Calu3 (cell line): ENCODE measurements around the gene ONECUT2. TPM values are rescaled to one million over a fixed set of nuclear protein-coding genes. Genes with fewer than 3 reads are reported as not detected.

ENCODE experiments used
- BruUV-seq: library from RNA; stranded (reverse); fragments of 400-500 nt; replicated peaks from 2 replicates; lab custom pipeline; 2021; lab: Mats Ljungman, UMichigan
- CTCF ChIA-PET: fragments of 300-600 bp; sonication (Branson Sonifier 250); formaldehyde crosslinking; loops from one replicate; lab custom pipeline; 2022; ENCODE audit warnings: antibody characterized with exemption; lab: Charles Lee
- DNase-seq: peaks from one replicate; pipeline ENCODE4 v3.0.0; 2022
- H3K27ac Mint-ChIP-seq: one replicate; pipeline ENCODE4 v1.8.0; 2022; ENCODE audit warnings: mixed read lengths; ENCODE audit not compliant: unreplicated experiment
- H3K27me3 Mint-ChIP-seq: one replicate; pipeline ENCODE4 v1.8.0; 2022; ENCODE audit warnings: mixed read lengths; ENCODE audit not compliant: unreplicated experiment
- H3K36me3 Mint-ChIP-seq: one replicate; pipeline ENCODE4 v1.8.0; 2022; ENCODE audit warnings: mild to moderate bottlenecking, moderate library complexity, mixed read lengths; ENCODE audit not compliant: insufficient read depth, unreplicated experiment
- H3K4me1 Mint-ChIP-seq: one replicate; pipeline ENCODE4 v1.8.0; 2022; ENCODE audit warnings: mild to moderate bottlenecking, low read depth, mixed read lengths; ENCODE audit not compliant: unreplicated experiment
- H3K4me3 Mint-ChIP-seq: one replicate; pipeline ENCODE4 v1.8.0; 2022; ENCODE audit warnings: mild to moderate bottlenecking, low read depth, moderate library complexity, mixed read lengths; ENCODE audit not compliant: unreplicated experiment
- H3K9me3 Mint-ChIP-seq: one replicate; pipeline ENCODE4 v1.8.0; 2022; ENCODE audit warnings: low read depth, mixed read lengths; ENCODE audit not compliant: unreplicated experiment
- intact Hi-C: fragments of 100-400 bp; cut with micrococcal nuclease; formaldehyde crosslinking; loops from one replicate; pipeline ENCODE4 v1.10.0; 2022; ENCODE audit not compliant: unreplicated experiment
- total RNA-seq: library from RNA; stranded (reverse); gene quantifications from 2 replicates; pipeline ENCODE4 v1.2.3, GENCODE V29; 2022
- TF ChIP-seq, protein P1 (sequence below): fragments of 200-600 bp; IDR thresholded peaks from one replicate; pipeline ENCODE4 v1.8.0; 2022; ENCODE audit warnings: antibody characterized with exemption; ENCODE audit not compliant: unreplicated experiment

ONECUT2 gene
- total RNA-seq, 1 experiment from 2014 or later: 182 TPM

DNA sequence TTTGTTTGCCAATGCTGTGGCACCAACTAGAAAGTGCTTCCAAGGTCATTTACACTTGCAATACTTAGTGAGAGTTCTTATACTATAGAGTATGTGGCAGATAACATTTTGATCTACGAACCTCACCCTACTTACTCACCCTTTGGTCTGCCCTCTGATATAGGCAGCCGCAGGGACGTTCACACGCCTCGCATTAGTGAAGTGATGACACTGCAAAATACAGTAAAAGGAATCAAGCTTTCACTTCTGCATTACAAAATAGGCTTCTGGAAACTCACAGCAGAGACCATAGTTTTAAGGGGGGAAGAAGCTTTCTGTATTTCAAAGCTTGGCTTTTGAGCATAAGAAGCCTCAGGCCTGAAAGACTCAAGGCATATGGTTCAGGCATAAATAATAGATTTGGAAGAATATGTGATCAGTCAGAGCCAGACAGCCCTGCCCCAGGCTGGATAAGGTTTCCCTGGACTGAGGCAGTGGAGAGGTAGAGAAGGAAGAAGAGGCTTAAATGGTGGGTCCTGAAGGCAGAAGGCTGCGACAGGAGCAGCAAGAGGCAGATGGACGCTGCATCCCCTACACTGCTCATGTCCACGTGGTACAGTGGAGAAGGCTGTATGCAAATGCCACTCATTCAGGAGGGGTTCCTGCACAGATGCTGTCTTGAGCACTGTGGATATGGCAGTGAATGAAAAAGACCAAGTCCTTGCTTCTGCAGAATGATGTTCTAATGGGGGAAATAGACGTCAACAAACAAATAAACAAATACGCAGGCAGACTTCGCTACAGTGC lies 88.2 kb downstream of the ONECUT2 start:
- CTCF ChIA-PET: no interaction called here
- no TSS peak for BruUV-seq
- Mint-ChIP-seq H3K9me3 (peaks cover 4% of the 10 kb centered on the region), H3K4me1 (no peaks in the 10 kb centered on the region), H3K27me3 (peaks cover 47% of the 10 kb centered on the region), H3K4me3 (no peak overlapping the region), H3K27ac (no peak overlapping the region), H3K36me3 (no peaks in the 10 kb centered on the region)
- no peak for DNase-seq
- TF ChIP-seq, protein P1, sequence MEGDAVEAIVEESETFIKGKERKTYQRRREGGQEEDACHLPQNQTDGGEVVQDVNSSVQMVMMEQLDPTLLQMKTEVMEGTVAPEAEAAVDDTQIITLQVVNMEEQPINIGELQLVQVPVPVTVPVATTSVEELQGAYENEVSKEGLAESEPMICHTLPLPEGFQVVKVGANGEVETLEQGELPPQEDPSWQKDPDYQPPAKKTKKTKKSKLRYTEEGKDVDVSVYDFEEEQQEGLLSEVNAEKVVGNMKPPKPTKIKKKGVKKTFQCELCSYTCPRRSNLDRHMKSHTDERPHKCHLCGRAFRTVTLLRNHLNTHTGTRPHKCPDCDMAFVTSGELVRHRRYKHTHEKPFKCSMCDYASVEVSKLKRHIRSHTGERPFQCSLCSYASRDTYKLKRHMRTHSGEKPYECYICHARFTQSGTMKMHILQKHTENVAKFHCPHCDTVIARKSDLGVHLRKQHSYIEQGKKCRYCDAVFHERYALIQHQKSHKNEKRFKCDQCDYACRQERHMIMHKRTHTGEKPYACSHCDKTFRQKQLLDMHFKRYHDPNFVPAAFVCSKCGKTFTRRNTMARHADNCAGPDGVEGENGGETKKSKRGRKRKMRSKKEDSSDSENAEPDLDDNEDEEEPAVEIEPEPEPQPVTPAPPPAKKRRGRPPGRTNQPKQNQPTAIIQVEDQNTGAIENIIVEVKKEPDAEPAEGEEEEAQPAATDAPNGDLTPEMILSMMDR: no peak
- intact Hi-C loops: no loop called here

DNA sequence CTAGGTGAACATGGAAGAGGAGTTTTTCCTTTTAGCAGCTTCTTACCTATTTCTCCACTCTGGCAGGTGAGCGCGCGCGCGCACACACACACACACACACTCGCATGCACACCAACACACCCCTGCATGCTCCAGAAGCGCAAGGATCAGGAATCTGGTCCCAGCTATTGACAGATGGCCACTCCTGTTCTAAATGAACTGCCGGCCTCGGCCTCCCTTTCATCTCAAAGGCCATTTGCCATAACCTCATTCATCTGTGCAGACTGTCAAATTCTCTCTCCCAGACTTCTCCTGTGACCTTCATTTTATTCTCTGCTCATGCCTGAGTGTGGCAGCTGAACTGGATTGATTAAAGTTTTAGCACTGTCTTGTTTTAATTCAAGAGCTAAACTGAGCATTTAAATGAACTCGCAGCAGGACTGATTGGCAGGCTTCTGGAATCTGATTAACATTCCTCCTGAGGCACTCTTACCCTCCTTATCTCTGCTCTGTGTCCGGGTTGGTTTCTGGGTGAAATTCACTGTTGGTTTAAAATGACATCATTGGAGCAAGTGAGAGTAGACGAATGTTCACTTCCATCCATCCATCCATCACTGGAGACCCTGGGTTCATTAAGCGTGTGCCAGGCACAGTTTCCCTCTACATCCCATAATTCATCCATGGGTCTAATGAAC lies 92.5 kb downstream of the ONECUT2 start:
- BruUV-seq: no TSS peak
- H3K9me3 Mint-ChIP-seq: peaks cover 4% of the 10 kb centered on the region
- no peak for DNase-seq
- H3K4me3 Mint-ChIP-seq: no peak overlapping the region
- CTCF ChIA-PET: no interaction called here
- TF ChIP-seq, protein P1: no peak
- intact Hi-C loops: no loop called here
- H3K27me3 Mint-ChIP-seq: peaks cover 56% of the 10 kb centered on the region
- H3K36me3 Mint-ChIP-seq: no peaks in the 10 kb centered on the region
- no peaks in the 10 kb centered on the region for H3K4me1 Mint-ChIP-seq
- no peak overlapping the region for H3K27ac Mint-ChIP-seq

DNA sequence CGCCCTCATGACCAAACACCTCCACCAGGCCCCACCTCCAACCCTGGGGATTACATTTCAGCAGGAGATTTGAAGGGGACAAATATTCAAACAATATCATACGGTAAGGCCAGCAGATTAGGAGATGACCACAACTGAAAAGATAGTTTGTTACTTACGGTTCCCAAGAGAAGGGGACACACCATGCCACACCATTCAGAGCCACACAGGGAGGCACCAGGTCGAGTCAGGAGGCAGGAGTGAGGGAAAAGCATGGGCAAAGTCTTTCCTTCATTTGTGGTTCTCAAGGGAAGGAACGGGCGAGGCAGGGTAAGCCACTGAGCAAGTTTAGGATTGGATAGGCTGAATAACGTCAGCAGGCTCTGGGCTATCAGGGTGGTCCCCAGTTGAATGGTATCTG lies 94.0 kb downstream of the ONECUT2 start:
- no peak for DNase-seq
- H3K9me3 Mint-ChIP-seq: peaks cover 4% of the 10 kb centered on the region
- intact Hi-C loops: no loop called here
- H3K27me3 Mint-ChIP-seq: peaks cover 42% of the 10 kb centered on the region
- TF ChIP-seq, protein P1: no peak
- H3K27ac Mint-ChIP-seq: no peak overlapping the region
- no peak overlapping the region for H3K4me3 Mint-ChIP-seq
- no TSS peak for BruUV-seq
- no peaks in the 10 kb centered on the region for H3K4me1 Mint-ChIP-seq
- no peaks in the 10 kb centered on the region for H3K36me3 Mint-ChIP-seq
- CTCF ChIA-PET: no interaction called here

DNA sequence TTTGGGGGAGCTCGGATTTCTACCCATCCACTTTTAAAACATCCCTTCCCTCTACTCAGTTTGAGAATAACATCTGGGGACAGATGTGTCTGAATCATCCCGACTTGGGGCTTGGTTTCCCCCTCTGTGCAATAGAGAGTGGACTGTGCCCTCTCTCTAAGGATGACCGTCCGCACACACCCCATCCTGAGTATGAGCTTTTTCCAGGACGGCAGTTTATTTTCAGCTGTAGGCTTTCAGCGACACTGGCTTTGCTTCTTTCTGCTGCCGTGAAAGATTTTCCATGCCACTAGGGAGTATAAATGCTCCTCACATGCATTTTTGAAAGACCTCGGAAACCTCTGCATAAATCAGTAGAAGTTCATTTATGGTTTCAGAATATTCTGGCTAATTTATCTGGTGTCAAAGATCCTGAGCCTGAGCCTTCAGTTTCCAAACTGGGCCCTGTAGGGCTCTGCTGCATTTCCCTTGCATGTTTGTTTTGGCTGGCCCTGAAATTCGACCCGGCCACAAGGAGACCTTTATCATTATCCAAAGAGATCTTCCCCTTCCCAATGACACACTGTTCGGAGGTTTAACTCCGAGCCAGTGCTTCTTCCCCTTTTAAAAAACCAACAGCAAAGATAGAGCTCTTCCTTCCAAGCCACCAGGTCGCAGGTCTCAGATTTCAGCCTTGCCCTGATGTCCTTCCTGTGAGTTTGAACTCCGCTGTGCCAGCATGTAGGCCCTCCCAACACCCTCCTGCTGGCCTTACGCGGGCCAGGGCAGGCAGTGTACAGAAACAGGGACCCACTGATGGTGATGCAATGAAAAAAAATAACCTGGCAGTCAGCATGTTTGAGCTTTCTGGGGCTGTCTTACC lies 98.1 kb downstream of the ONECUT2 start:
- no peak for DNase-seq
- TF ChIP-seq, protein P1: no peak
- CTCF ChIA-PET: no interaction called here
- intact Hi-C loops: no loop called here
- H3K27me3 Mint-ChIP-seq: peaks cover 10% of the 10 kb centered on the region
- no TSS peak for BruUV-seq
- no peak overlapping the region for H3K4me3 Mint-ChIP-seq
- H3K9me3 Mint-ChIP-seq: no peaks in the 10 kb centered on the region
- H3K27ac Mint-ChIP-seq: no peak overlapping the region
- H3K36me3 Mint-ChIP-seq: no peaks in the 10 kb centered on the region
- no peaks in the 10 kb centered on the region for H3K4me1 Mint-ChIP-seq
